ENCODE measurements around the gene HTT.

HTT gene

GRCh38 chr4:3174371-3175338 is 100.2 kb downstream of the HTT start:
- no peak for DNase-seq (ENCODE audit: low spot score)

GRCh38 chr4:3176367-3177229 is 102.1 kb downstream of the HTT start:
- DNase-seq (ENCODE audit: low spot score), result no peak

GRCh38 chr4:3177426-3177825 is 102.9 kb downstream of the HTT start:
- no peak for DNase-seq (ENCODE audit: low spot score)

- no peak for DNase-seq (ENCODE audit: low spot score)
Measured at GRCh38 chr4:3177905-3178304, 103.4 kb downstream of the HTT start.

GRCh38 chr4:3178351-3178750 is 103.9 kb downstream of the HTT start:
- no peak for DNase-seq (ENCODE audit: low spot score)

GRCh38 chr4:3179126-3179706 is 104.7 kb downstream of the HTT start:
- DNase-seq (ENCODE audit: low spot score), result peak; percentile 50

- no peak for DNase-seq (ENCODE audit: low spot score)
Measured at GRCh38 chr4:3183008-3183407, 108.5 kb downstream of the HTT start.

- DNase-seq (ENCODE audit: low spot score), result no peak
Measured at GRCh38 chr4:3184725-3185124, 110.2 kb downstream of the HTT start.

- no peak for DNase-seq (ENCODE audit: low spot score)
Measured at GRCh38 chr4:3186609-3187008, 112.1 kb downstream of the HTT start.

- DNase-seq (ENCODE audit: low spot score), result no peak
Measured at GRCh38 chr4:3188118-3188517, 113.6 kb downstream of the HTT start.

GRCh38 chr4:3189459-3189858 is 115.0 kb downstream of the HTT start:
- no peak for DNase-seq (ENCODE audit: low spot score)

- DNase-seq (ENCODE audit: low spot score), result no peak
Measured at GRCh38 chr4:3190549-3190948, 116.1 kb downstream of the HTT start.

GRCh38 chr4:3192188-3192587 is 117.7 kb downstream of the HTT start:
- no peak for DNase-seq (ENCODE audit: low spot score)

- DNase-seq (ENCODE audit: low spot score), result no peak
Measured at GRCh38 chr4:3192827-3193226, 118.3 kb downstream of the HTT start.

GRCh38 chr4:3193531-3194203 is 119.2 kb downstream of the HTT start:
- DNase-seq (ENCODE audit: low spot score), result no peak

- no peak for DNase-seq (ENCODE audit: low spot score)
Measured at GRCh38 chr4:3196670-3197359, 122.3 kb downstream of the HTT start.

GRCh38 chr4:3197366-3198105 is 123.1 kb downstream of the HTT start:
- no peak for DNase-seq (ENCODE audit: low spot score)

- DNase-seq (ENCODE audit: low spot score), result no peak
Measured at GRCh38 chr4:3198906-3199305, 124.4 kb downstream of the HTT start.

GRCh38 chr4:3199653-3200422 is 125.4 kb downstream of the HTT start:
- no peak for DNase-seq (ENCODE audit: low spot score)
